Transverse colon (tissue), 3 donors: Measurements from ENCODE around the gene OR52D1.

ENCODE experiments used
- CTCF ChIP-seq, 5 experiments: fragments of 200-600 bp in 3 of 5; fragments of 450-650 bp in 2 of 5; sonication (generic) in 3 of 5; IDR thresholded peaks; 1 replicate in 2 of 5; 2 replicates in 3 of 5; pipeline ENCODE4 v1.5.1; 2016 to 2017; ENCODE audit warnings: antibody characterized with exemption in 5 of 5, inconsistent platforms in 3 of 5, mild to moderate bottlenecking in 2 of 5, moderate library complexity in 1 of 5
- POLR2A ChIP-seq: fragments of 450-650 bp; IDR thresholded peaks from one replicate; pipeline ENCODE4 v1.6.1; 2016; ENCODE audit warnings: antibody characterized with exemption, mild to moderate bottlenecking, moderate library complexity

GRCh38 chr11:5441414-5441813 lies 47.1 kb upstream of the OR52D1 start, which contains the start of gene OR51I1:
- TF ChIP-seq CTCF (IDR thresholded peaks at IDR 0.05) (no peak), POLR2A (no peak)
